Heart left ventricle (tissue), 16 donors: ENCODE data around the gene RAB6A. TPM values are rescaled to one million over a fixed set of nuclear protein-coding genes. Genes with fewer than 3 reads are reported as not detected.
"Not testable (repeated sequence)": the region's sequence is repeated elsewhere in the genome, so short reads cannot be mapped to it uniquely, and the experiment has no call there.

Experiments
- ATAC-seq, 4 donors: fragments of 200-7000 bp; cut with Tn5 transposase; one replicate each; pipeline ENCODE4 v1.9.1; 2020 to 2022; ENCODE audit warnings: moderate library complexity in 4 of 4, mild to moderate bottlenecking in 3 of 4, moderate number of reproducible peaks in 1 of 4
- DNase-seq, 5 donors: peaks; one replicate each; pipeline ENCODE4 v3.0.0-alpha.2; 2020
- H3K27ac ChIP-seq, 12 donors: fragments of 200-600 bp; sonication (generic) in 4 of 12; one replicate each; pipeline versions ENCODE4 v1.5.0 to v1.8.0; 2016 to 2022; ENCODE audit warnings: mild to moderate bottlenecking in 2 of 12
- H3K27me3 ChIP-seq, 9 donors: fragments of 200-600 bp; sonication (generic) in 2 of 9; one replicate each; pipeline versions ENCODE4 v1.5.1 to v1.8.0; 2016 to 2022; ENCODE audit warnings: mild to moderate bottlenecking in 3 of 9
- H3K36me3 ChIP-seq, 9 donors: fragments of 200-600 bp; sonication (generic) in 2 of 9; one replicate each; pipeline versions ENCODE4 v1.5.0 to v1.8.0; 2018 to 2022; ENCODE audit warnings: mild to moderate bottlenecking in 2 of 9
- H3K4me1 ChIP-seq, 12 donors: fragments of 200-600 bp; sonication (generic) in 4 of 12; one replicate each; pipeline versions ENCODE4 v1.5.0 to v1.8.0; 2016 to 2022; ENCODE audit warnings: mild to moderate bottlenecking in 3 of 12
- H3K4me3 ChIP-seq, 12 donors: fragments of 200-600 bp; sonication (generic) in 4 of 12; one replicate each; pipeline versions ENCODE4 v1.5.0 to v1.8.0; 2017 to 2022; ENCODE audit warnings: mild to moderate bottlenecking in 9 of 12, moderate library complexity in 4 of 12
- H3K9me3 ChIP-seq, 12 donors: fragments of 200-600 bp; sonication (generic) in 4 of 12; one replicate each; pipeline versions ENCODE4 v1.5.0 to v1.8.0; 2016 to 2022; ENCODE audit warnings: mild to moderate bottlenecking in 1 of 12
- POLR2A ChIP-seq, 2 donors: fragments of 450-650 bp; IDR thresholded peaks; one replicate each; pipeline ENCODE4 v1.6.1; 2017; ENCODE audit warnings: antibody characterized with exemption in 2 of 2, mild to moderate bottlenecking in 2 of 2, moderate library complexity in 2 of 2
- WGBS, 4 donors: extraction: QIAGEN DNeasy Blood & Tissue Kit in 2 of 4; methylation state at CpG; one replicate each; pipeline versions ENCODE4 v1.1.5 to v1.1.7; 2013 to 2018; 5-methylcytosine and 5-hydroxymethylcytosine counted together
- intact Hi-C, 10 donors: fragments of 100-400 bp; cut with DNase I; formaldehyde crosslinking; loops; one replicate each; pipeline versions ENCODE4 v1.11.1 to v1.14.2; 2022
- polyA plus RNA-seq, 2 donors: library from polyadenylated mRNA; stranded (reverse); fragments of 200-250 nt; gene quantifications; one replicate each; pipeline ENCODE4 v1.2.3, GENCODE V29; 2013
- total RNA-seq, 9 donors: library from RNA; depleted of rRNA in 2 of 9; stranded (reverse); fragments of >200 nt in 2 of 9; fragmentation: NEBNext Ultra II Directional in 3 of 9; extraction: Animal tissue kit (Norgen Biotek cat#: 25700) in 3 of 9; gene quantifications; one replicate each; pipeline versions ENCODE4 v1.1.0 to v1.2.4, GENCODE V29; 2016 to 2023
- TF ChIP-seq, protein P1 (sequence below), 12 donors: fragments of 200-600 bp; sonication (generic) in 4 of 12; IDR thresholded peaks; one replicate each; pipeline versions ENCODE4 v1.5.0 to v1.8.0; 2018 to 2022; ENCODE audit warnings: antibody characterized with exemption in 12 of 12, mild to moderate bottlenecking in 5 of 12
- donor health status: ischemic (EF 13 %, LVEDD 7.1; RV severe dilation, severe dysfunction).
- donor health status: healthy with polysubstance abuse.
- donor health status: DM: no; HTN: yes; CAD: no.
- donor health status: DM: no; HTN: no; CAD: no.
- donor health status: ischemic (EF 25% LVEDD 6.9; RV normal size, moderate dysfunction).
- donor health status: ischemic (EF 25% LVEDD 5.7; RV mildly dilated, moderate dysfunction).
- donor health status: healthy.
- donor health status: DM: yes; HTN: yes; CAD: no.
- donor health status: ischemic (EF 35%, LVEDD 5.7; RV mildly dilated, moderate dysfunction).
- donor health status: nonischemic (EF 11% LVEDD 7.7; RV severe dilation, severe dysfunction).
- donor health status: DM: yes; HTN: yes; CAD: no.
- donor health status: PGD.
- donor health status: ischemic (EF 29% LVEDD 5.4; RV normal size, mild dysfunction).
- donor health status: nonischemic (EF 23%, LVEDD 6.1; RV moderate dilation, normal function).

The RAB6A gene
- total and polyA plus RNA-seq, 11 donors = 41.7 to 143 (median 117) TPM

- Histone ChIP-seq H3K4me3 (no peak overlapping the region), H3K36me3 (no peaks in the 10 kb centered on the region), H3K27ac (no peak overlapping the region), H3K27me3 (no peaks in the 10 kb centered on the region), H3K4me1 (peaks cover 0 to 23% (median 8%) of the 10 kb centered on the region in 12 donors), H3K9me3 (no peaks in the 10 kb centered on the region)
- no peak for ATAC-seq
- 95 to 98% (median 96%) methylated on average over 13 of the region's 13 CpGs for WGBS, 4 donors
- intact Hi-C loops = loop anchor here in 1 of 10 donors (10.0 kb wide), 1 partner anchor 58 kb away; no protein-coding TSS in a partner anchor
- TF ChIP-seq POLR2A (IDR thresholded peaks at IDR 0.05) = no peak
- TF ChIP-seq, protein P1, sequence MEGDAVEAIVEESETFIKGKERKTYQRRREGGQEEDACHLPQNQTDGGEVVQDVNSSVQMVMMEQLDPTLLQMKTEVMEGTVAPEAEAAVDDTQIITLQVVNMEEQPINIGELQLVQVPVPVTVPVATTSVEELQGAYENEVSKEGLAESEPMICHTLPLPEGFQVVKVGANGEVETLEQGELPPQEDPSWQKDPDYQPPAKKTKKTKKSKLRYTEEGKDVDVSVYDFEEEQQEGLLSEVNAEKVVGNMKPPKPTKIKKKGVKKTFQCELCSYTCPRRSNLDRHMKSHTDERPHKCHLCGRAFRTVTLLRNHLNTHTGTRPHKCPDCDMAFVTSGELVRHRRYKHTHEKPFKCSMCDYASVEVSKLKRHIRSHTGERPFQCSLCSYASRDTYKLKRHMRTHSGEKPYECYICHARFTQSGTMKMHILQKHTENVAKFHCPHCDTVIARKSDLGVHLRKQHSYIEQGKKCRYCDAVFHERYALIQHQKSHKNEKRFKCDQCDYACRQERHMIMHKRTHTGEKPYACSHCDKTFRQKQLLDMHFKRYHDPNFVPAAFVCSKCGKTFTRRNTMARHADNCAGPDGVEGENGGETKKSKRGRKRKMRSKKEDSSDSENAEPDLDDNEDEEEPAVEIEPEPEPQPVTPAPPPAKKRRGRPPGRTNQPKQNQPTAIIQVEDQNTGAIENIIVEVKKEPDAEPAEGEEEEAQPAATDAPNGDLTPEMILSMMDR (IDR thresholded peaks at IDR 0.05) = no peak
- DNase-seq = no peak
Measured at GRCh38 chr11:73746701-73747100, 14.2 kb downstream of the RAB6A start.

GRCh38 chr11:73743045-73743444 is 17.8 kb downstream of the RAB6A start:
- H3K4me3 ChIP-seq = no peak overlapping the region
- H3K9me3 ChIP-seq = no peaks in the 10 kb centered on the region
- WGBS, 4 donors = 96 to 99% (median 97%) methylated on average over 7 of the region's 7 CpGs
- no peaks in the 10 kb centered on the region for H3K36me3 ChIP-seq
- TF ChIP-seq, protein P1 (IDR thresholded peaks at IDR 0.05) = no peak
- no peak for TF ChIP-seq POLR2A (IDR thresholded peaks at IDR 0.05)
- no peaks in the 10 kb centered on the region for H3K27me3 ChIP-seq
- intact Hi-C loops = loop anchor here in 1 of 10 donors (10.0 kb wide), 1 partner anchor 62 kb away; no protein-coding TSS in a partner anchor
- no peak for ATAC-seq
- no peak for DNase-seq
- no peak overlapping the region for H3K27ac ChIP-seq
- peaks cover 0 to 11% (median 1%) of the 10 kb centered on the region in 12 donors for H3K4me1 ChIP-seq

DNA sequence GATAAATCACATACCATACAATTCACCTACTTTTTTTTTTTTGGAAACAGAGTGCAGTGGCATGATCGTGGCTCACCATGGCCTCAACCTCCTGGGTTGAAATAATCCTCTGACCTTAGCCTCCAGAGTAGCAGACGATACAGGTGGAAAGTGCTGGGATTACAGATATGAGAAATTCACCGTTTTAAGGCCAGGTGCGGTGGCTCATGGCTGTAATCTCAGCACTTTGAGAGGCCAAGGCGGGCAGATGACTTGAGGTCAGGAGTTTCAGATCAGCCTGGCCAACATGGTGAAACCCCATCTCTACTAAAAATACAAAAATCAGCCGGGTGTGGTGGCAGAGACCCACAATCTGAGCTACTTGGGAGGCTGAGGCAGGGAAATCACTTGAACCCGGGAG is 24.9 kb downstream of the RAB6A start:
- H3K4me3 ChIP-seq, H3K9me3 ChIP-seq, intact Hi-C loops, ATAC-seq, H3K27ac ChIP-seq, DNase-seq, H3K27me3 ChIP-seq: not testable (repeated sequence)
- H3K4me1 ChIP-seq = peaks cover 0 to 24% (median 4%) of the 10 kb centered on the region in 12 donors
- WGBS, 4 donors = 77 to 87% (median 85%) methylated on average over 7 of the region's 7 CpGs
- peaks cover 0 to 12% (median 5%) of the 10 kb centered on the region in 9 donors for H3K36me3 ChIP-seq

GRCh38 chr11:73734993-73735392 is 25.9 kb downstream of the RAB6A start:
- Histone ChIP-seq H3K36me3 (peaks cover 0 to 17% (median 5%) of the 10 kb centered on the region in 9 donors), H3K27me3 (no peaks in the 10 kb centered on the region), H3K4me3 (no peak overlapping the region), H3K9me3 (no peaks in the 10 kb centered on the region), H3K4me1 (peaks cover 0 to 20% (median 4%) of the 10 kb centered on the region in 12 donors), H3K27ac (no peak overlapping the region)
- DNase-seq (no peak), ATAC-seq (no peak)
- intact Hi-C loops = no loop called here
- TF ChIP-seq, protein P1 (IDR thresholded peaks at IDR 0.05) = no peak
- TF ChIP-seq POLR2A (IDR thresholded peaks at IDR 0.05) = no peak

- Histone ChIP-seq H3K4me1 (peaks cover 0 to 20% (median 4%) of the 10 kb centered on the region in 12 donors), H3K36me3 (peaks cover 0 to 26% (median 6%) of the 10 kb centered on the region in 9 donors)
- intact Hi-C loops, DNase-seq, H3K9me3 ChIP-seq, H3K27me3 ChIP-seq, ATAC-seq, H3K27ac ChIP-seq, H3K4me3 ChIP-seq: not testable (repeated sequence)
- WGBS, 4 donors = 94 to 98% (median 96%) methylated on average over 8 of the region's 8 CpGs
Measured at GRCh38 chr11:73734011-73734410, 26.9 kb downstream of the RAB6A start.

GRCh38 chr11:73732936-73733335 is 27.9 kb downstream of the RAB6A start:
- intact Hi-C loops, ATAC-seq: not testable (repeated sequence)

More at GRCh38 chr11:73732936-73733335, 27.9 kb downstream of the RAB6A start:
- H3K36me3 ChIP-seq = peaks cover 0 to 37% (median 9%) of the 10 kb centered on the region in 9 donors
- not testable (repeated sequence) for DNase-seq, H3K4me3 ChIP-seq, H3K27me3 ChIP-seq, H3K9me3 ChIP-seq, H3K27ac ChIP-seq
- H3K4me1 ChIP-seq = peaks cover 0 to 20% (median 4%) of the 10 kb centered on the region in 12 donors
- 87 to 97% (median 93%) methylated on average over 7 of the region's 7 CpGs for WGBS, 4 donors
